Measurements from ENCODE around the gene NOD2. TPM values are rescaled to one million over a fixed set of nuclear protein-coding genes. Genes with fewer than 3 reads are reported as not detected.

The NOD2 gene
- total and polyA plus RNA-seq, 2 of the 13 experiments (the other 11 are each of a cell fraction or from before 2014, with no cell fraction given): 0.27 to 0.81 TPM

DNA sequence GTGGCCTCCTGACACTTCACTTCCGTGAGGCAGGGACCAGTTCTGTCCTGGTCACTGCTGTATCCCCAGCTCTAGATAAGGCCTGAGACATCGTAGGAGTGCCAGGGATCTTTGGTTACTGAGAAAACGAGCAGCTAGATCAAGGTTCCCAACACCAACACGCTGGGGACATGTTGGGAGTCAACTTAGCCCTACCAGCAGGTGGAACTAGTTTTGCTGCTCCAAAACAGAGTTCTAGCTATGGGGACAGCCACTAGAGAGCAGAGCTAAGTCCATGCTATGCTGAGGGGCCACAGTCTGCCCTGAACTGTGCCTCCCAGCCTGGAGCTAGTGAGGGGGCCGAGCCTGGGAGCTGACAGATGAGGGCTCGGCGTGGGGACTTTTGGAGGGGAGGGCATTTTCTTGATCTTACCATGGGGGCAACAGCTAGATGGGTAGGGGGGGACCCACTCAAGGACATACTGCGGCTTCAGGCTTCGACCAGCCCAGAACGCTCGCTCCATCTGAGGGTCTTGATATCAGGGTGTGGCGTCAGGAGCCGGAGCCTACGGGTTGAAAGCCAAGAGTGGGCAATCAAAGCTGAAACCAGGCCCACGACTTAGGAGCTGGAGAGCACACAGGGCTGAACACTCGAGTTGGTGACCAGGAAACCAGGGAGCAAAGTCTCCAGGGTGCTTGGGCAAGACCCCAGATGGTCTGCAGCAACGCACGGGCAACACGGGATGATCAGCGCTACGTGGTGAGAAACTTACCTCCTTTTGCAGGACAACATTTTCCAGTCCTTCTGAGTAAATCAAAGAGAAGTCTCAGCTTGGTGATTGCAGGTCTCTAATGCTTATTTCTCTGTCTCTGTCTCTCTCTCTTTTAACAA lies 25.7 kb upstream of the NOD2 start (continued):
- TF ChIP-seq E2F2 (CRISPR knock-in tag; IDR thresholded peaks at IDR 0.05; ENCODE audit: borderline replicate concordance) (no peak), POGZ (CRISPR knock-in tag; IDR thresholded peaks at IDR 0.05) (peak; percentile 52), HNF4A (CRISPR knock-in tag; IDR thresholded peaks at IDR 0.05) (peak; percentile 52), FIP1L1 (IDR thresholded peaks at IDR 0.05; ENCODE audit: borderline replicate concordance, insufficient read depth, low read depth, low read length) (no peak), PHF20 (CRISPR knock-in tag; IDR thresholded peaks at IDR 0.05) (0 out of 2 replicates have a peak, but pooled peaks have one; percentile 6), SP4 (CRISPR knock-in tag; IDR thresholded peaks at IDR 0.05) (peak; percentile 45; the same call in 1 of the 2 replicates), ISL2 (CRISPR knock-in tag; IDR thresholded peaks at IDR 0.05) (no peak), PITX1 (CRISPR knock-in tag; IDR thresholded peaks at IDR 0.05) (no peak), ATRX (CRISPR knock-in tag; IDR thresholded peaks at IDR 0.05; ENCODE audit: borderline replicate concordance) (no peak), ZNF276 (CRISPR knock-in tag; IDR thresholded peaks at IDR 0.05; ENCODE audit: low read depth) (no peak), THYN1 (CRISPR knock-in tag; IDR thresholded peaks at IDR 0.05; ENCODE audit: borderline replicate concordance, low read depth) (no peak), ATF7 (IDR thresholded peaks at IDR 0.05) (no peak), ATF7 (CRISPR knock-in tag; IDR thresholded peaks at IDR 0.05) (no peak), SMC3 (IDR thresholded peaks at IDR 0.05; ENCODE audit: low read length) (peak; percentile 47), MYC (CRISPR knock-in tag; IDR thresholded peaks at IDR 0.05; ENCODE audit: borderline replicate concordance) (peak; percentile 25; the same call in 1 of the 2 replicates), ATF7-NPFF (CRISPR knock-in tag; IDR thresholded peaks at IDR 0.05; ENCODE audit: low read depth) (no peak), ZMYM3 (CRISPR knock-in tag; IDR thresholded peaks at IDR 0.05) (0 out of 2 replicates have a peak, but pooled peaks have one; percentile 16), KAT2B (IDR thresholded peaks at IDR 0.05; ENCODE audit: borderline replicate concordance, low read depth, low read length) (no peak), ZNF101 (CRISPR knock-in tag; IDR thresholded peaks at IDR 0.05; ENCODE audit: borderline replicate concordance, low read depth) (no peak)
- TF ChIP-seq, protein P1, sequence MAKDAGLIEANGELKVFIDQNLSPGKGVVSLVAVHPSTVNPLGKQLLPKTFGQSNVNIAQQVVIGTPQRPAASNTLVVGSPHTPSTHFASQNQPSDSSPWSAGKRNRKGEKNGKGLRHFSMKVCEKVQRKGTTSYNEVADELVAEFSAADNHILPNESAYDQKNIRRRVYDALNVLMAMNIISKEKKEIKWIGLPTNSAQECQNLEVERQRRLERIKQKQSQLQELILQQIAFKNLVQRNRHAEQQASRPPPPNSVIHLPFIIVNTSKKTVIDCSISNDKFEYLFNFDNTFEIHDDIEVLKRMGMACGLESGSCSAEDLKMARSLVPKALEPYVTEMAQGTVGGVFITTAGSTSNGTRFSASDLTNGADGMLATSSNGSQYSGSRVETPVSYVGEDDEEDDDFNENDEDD (CRISPR knock-in tag; IDR thresholded peaks at IDR 0.05; ENCODE audit: borderline replicate concordance): no peak
- TF ChIP-seq, protein P2, sequence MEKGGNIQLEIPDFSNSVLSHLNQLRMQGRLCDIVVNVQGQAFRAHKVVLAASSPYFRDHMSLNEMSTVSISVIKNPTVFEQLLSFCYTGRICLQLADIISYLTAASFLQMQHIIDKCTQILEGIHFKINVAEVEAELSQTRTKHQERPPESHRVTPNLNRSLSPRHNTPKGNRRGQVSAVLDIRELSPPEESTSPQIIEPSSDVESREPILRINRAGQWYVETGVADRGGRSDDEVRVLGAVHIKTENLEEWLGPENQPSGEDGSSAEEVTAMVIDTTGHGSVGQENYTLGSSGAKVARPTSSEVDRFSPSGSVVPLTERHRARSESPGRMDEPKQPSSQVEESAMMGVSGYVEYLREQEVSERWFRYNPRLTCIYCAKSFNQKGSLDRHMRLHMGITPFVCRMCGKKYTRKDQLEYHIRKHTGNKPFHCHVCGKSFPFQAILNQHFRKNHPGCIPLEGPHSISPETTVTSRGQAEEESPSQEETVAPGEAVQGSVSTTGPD (CRISPR knock-in tag; IDR thresholded peaks at IDR 0.05): no peak
- TF ChIP-seq, protein P3, sequence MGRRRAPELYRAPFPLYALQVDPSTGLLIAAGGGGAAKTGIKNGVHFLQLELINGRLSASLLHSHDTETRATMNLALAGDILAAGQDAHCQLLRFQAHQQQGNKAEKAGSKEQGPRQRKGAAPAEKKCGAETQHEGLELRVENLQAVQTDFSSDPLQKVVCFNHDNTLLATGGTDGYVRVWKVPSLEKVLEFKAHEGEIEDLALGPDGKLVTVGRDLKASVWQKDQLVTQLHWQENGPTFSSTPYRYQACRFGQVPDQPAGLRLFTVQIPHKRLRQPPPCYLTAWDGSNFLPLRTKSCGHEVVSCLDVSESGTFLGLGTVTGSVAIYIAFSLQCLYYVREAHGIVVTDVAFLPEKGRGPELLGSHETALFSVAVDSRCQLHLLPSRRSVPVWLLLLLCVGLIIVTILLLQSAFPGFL (CRISPR knock-in tag; IDR thresholded peaks at IDR 0.05): no peak

Data from HepG2 (cell line).